HG03520 (cell line): ENCODE results near the gene SH3BP4.

Experiments used
- ATAC-seq: cut with Tn5 transposase; IDR thresholded peaks from one replicate; pipeline ENCODE4 v1.9.1; 2021; ENCODE audit warnings: mild to moderate bottlenecking, moderate library complexity; ENCODE audit not compliant: unreplicated experiment

The SH3BP4 gene

DNA sequence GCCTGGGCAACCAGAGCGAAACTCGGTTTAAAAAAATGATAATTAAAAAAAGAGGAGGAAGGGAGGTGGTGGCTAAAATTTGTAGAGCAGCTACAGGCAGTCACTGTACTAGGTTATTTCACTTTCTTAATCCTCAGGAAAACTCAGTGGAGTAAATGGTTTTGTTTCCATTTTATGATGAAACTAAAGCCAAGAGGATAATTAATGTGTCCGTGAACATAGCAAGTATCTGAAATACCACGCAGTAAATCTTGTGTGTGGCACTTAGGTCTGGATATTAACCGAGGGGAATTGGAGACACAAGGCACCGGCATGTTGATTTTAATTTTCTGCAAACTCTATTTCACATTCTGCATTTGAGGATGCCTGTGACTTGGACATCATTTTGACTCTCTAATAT, 14.5 kb downstream of the SH3BP4 start:
- no peak for ATAC-seq

DNA sequence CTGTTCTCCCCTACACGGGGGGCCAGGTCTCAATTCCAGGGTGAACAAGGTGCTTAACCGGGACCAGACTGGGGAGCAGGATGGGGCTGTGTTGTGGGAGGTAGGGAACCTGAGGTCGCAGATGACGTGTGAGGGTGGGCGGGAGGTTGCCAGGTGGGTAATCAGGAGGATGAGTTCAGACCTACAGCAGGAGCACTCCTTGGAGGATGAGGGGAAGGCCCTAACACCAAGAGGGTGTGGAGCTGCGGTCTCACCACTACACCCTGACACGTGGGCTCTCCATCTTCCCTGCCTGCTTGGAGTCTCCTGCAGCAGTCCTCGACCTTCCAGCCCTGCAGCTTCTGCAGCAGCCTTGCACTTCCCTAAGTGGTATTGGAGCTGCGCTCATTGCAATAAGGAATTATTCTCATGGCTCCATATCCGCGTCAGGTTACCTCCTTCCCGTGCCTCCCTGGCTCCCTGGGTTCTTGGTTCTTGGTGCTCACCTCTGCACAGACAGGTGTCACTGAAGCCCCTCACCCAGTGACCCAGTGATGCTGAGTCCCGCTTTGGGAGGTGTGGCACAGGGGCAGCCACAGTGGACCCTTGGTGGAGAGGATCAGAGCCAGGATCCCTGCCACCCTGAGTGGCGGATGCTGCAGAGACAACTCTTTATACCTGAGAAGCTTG, 15.5 kb downstream of the SH3BP4 start:
- ATAC-seq, result no peak

DNA sequence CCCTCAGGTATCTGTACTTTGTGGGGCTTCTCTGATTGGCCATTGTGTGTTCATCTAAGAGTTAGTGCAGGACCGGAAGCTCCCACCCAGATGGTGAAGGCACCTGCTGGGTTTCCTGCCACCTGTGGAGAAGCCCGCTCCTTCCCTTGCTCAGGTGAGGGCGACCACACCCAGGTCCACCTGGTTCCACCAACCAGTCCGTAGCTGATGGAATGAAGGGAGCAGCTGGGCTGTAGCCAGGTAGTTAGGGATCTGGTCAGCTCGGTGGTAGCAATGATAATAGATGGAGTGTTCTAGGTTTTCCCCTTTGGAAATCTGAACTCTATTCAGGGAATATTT, 16.0 kb downstream of the SH3BP4 start:
- no peak for ATAC-seq

DNA sequence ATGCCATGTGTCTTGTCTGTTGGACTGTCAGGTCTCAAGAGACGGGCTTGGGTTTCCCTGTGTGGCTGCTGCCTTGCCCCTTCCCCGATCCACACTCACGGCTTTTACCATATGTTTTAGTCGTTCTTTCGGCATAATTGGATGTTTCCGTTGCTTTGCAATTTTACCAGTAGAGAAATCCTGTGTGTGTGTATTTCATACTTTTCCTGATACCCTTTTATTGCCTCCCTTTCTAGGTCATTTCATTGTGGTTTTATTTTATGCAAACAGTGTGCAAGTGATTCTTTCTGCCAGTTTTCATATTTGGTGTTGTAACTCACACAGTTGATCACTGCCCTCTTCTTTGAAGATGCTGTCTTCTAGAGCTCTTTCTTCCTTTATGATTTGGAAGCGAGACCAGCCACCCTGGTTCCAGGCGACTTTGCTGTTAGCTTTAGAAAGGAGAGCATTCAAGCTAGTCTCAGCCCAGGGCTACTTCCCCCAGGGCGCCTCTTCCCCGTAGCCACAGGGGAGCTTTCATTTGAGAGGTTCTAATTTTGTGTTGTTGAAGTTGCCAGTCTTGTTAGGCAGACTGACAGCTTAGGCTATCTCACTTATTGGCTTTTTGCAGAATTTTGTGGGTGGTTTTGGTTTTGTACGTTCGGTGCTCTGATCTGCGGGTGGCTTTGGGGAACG, 17.0 kb downstream of the SH3BP4 start:
- ATAC-seq, result no peak

- ATAC-seq, result no peak
Observed at GRCh38 chr2:234969306-234970098, 17.7 kb downstream of the SH3BP4 start.

DNA sequence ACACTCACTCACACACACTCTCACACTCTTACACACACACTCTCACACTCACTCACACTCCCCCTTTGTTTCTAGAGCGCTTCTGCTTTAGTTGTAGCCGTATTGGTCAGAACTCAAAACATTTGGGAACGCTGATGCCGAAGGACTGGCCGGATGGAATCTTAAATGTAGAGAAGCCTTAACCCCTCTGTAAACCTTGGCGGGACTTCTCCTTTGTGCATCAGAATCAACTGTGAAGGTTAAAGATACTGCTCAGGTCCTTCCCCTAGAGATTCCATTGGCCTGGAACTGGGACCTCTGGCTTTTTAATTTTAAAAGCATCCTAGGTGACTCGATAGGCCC, 18.3 kb downstream of the SH3BP4 start:
- no peak for ATAC-seq

DNA sequence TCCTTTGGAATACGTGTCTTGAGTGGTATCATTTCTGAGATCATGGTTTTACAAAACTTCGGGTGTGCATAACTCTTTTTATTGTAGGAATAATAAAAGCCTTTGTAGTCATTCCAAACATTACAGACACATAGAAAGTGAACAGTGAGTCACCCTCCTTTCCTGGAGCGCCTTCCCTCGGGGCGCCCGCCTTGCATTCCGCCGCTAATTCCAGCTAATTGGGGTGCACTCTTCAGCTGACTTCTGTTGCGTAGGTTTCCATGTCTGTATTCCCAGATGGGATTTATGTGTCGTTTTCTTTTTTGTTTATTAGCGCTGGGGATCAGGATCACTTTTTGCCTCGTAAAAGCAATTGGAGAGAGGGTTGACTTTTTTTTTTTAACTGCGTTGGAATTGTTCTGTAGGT, 18.7 kb downstream of the SH3BP4 start:
- no peak for ATAC-seq

- no peak for ATAC-seq
Observed at GRCh38 chr2:234971496-234971895, 19.7 kb downstream of the SH3BP4 start.

DNA sequence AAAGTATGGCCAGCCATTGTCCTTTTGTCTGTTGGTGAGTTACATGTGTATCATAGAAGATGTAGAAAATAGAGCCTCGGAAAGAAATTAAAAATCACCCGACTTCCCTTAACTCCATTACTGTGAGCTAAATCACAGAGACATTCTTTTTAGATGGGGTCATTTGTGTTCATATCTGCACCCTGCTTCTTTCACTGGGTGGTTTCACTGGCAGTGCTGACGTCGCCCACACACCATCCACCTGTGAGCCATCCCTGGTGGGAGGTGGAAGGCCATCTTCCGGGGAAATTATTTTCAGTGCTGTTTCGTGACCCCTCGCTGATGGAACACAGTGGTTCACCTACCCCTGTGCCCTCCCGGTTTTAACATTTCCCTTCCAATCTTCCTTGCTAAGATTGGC, 21.2 kb downstream of the SH3BP4 start:
- no peak for ATAC-seq

DNA sequence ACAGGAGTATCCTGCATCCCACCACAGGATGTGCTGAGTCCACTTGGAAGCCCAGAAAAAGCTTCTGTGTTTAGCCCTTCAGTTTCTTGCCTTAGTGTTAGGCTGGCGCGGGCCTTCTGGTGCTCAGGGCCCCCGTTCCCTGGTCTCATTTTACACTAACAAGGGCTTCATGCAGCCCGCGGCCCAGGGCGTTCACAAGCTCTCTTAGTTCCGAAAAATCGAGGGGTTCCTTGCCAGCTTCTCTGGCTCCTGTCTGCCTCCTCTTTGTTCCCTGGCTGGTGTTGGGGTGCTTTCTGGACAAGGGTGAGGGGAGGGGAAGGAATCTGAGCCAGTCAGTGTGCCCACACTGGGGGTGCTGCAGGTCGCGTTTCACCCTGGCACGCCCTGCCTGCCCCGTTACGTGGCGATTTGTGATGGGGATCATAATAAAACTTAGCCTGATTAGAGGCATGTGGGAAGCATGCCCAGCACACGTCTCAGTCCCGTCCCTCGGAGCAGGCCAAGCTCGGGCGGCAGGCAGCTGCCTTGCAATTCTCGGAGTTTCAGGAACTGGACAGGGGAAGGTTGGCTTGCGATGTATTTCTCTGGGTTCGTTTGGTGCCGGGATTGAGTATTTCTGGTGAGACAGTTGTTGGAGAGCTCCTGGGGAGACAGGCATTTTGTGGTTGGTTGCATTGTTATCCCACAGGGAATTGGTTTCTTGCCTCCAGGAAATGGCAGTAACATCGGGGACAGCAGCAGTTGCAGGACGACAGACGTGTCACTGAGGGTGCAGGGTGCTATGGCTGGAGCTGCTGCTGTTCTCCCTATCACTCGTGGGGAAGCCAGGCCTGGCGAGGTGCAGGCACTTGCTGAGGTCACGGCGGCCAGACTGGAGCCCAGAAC, 22.9 kb downstream of the SH3BP4 start:
- ATAC-seq, result no peak

- ATAC-seq, result no peak
Observed at GRCh38 chr2:234975611-234976010, 23.8 kb downstream of the SH3BP4 start.

GRCh38 chr2:234976479-234977227, 24.8 kb downstream of the SH3BP4 start:
- no peak for ATAC-seq

DNA sequence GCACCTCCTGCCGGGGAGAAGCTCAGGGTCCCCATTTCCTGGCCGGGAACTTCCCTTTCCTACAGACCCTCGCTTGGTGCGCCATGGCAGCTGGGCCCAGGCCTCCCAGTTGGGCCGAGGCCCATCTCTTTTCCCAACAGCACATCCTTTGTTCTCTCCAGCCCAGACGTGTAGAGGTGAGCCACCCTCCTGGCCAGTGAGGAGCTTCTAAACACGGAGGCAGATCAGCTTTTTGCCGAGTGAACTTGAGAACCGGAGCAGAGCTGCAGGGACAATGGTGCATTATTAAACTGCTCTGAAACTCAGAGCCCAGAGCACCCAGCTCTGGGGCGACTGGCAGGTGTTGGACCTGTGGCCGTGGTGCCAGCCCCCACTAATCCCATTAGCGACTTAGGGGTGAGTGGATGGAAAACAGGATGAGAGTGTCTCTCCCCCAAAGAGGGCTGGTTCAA, 25.4 kb downstream of the SH3BP4 start:
- no peak for ATAC-seq

DNA sequence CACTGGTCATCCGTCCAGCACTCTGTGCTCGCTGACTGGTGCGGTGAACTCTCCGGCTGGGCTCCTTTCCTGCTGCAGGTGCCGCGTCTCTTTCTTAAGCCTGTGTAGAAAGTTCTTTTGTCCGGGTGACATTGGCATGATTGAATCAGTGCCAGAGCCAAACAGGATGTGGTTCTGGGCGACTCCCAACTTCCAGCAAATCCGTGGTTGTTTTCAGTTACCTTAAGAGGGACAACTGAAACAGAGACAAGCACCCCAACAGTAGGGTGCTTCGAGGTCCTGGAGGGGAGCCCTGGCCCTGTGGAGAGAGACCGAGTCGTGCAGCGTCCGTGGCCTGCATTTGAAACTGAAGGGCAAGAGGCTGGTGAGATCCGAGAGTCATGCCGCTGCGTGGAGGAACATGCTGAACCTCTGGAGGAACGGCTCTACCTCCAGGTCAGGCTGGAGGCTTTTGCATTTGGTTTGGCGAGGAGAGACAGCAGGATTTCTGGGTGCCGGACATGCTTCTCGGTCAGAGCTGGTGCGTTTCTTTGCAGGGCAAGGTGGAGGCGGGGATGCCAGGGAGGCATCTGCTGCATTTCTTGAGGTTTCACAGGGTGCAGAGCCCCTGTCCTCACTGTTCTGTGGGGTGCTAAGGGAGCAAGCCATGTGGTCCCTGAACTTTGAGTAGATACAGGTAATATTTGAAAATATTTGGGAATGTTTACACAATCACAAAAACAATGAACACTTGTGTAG, 26.8 kb downstream of the SH3BP4 start:
- ATAC-seq, result no peak

GRCh38 chr2:234979204-234980167, 27.7 kb downstream of the SH3BP4 start:
- ATAC-seq, result no peak

- ATAC-seq, result no peak
Observed at GRCh38 chr2:234980451-234981187, 28.8 kb downstream of the SH3BP4 start.

- ATAC-seq, result no peak
Observed at GRCh38 chr2:234981197-234982095, 29.6 kb downstream of the SH3BP4 start.
